T-cell (primary cell): ENCODE data around the gene LAPTM5. TPM values are rescaled to one million over a fixed set of nuclear protein-coding genes. Genes with fewer than 3 reads are reported as not detected.

Source experiments
- ATAC-seq, 4 experiments: fragments of 200-7000 bp in 3 of 4; fragments of 150-1000 bp in 1 of 4; cut with Tn5 transposase; replicated peaks in 1 of 4; 1 replicate in 3 of 4; 2 replicates in 1 of 4; pipeline ENCODE4 v1.10.0; 2021; ENCODE audit warnings: moderate library complexity in 3 of 4, mild to moderate bottlenecking in 2 of 4, moderate number of reproducible peaks in 1 of 4
- CTCF ChIA-PET, 2 donors: fragments of 300-600 bp; sonication (Branson Sonifier 250); formaldehyde crosslinking; loops; one replicate each; lab custom pipeline; 2022; ENCODE audit warnings: antibody characterized with exemption in 2 of 2; lab: Charles Lee
- POLR2A ChIA-PET, 2 donors: fragments of 300-600 bp; sonication (Branson Sonifier 250); formaldehyde crosslinking; loops; one replicate each; lab custom pipeline; 2022; ENCODE audit warnings: antibody characterized with exemption in 2 of 2; lab: Charles Lee
- DNase-seq, 35 experiments: peaks; one replicate each; pipeline versions ENCODE4 v3.0.0 to v3.0.0-alpha.2; 2013 to 2023
- H3K27ac ChIP-seq: one replicate; pipeline ENCODE4 v1.5.1; 2013; ENCODE audit warnings: low read length
- H3K27me3 ChIP-seq, 2 experiments: replicated peaks in 1 of 2; 1 replicate in 1 of 2; 2 replicates in 1 of 2; pipeline versions ENCODE4 v1.6.1 to v1.7.0; 2013; ENCODE audit warnings: low read length in 1 of 2, mixed read lengths in 1 of 2; ENCODE audit not compliant: control insufficient read depth in 2 of 2, insufficient read depth in 2 of 2; ENCODE audit errors: extremely low read depth in 1 of 2
- H3K36me3 ChIP-seq, 2 donors: 1 replicate in 1 of 2; 2 replicates in 1 of 2; pipeline versions ENCODE4 v1.6.1 to v1.7.0; 2013; ENCODE audit warnings: low read length in 1 of 2; ENCODE audit not compliant: control insufficient read depth in 2 of 2, insufficient read depth in 1 of 2; ENCODE audit errors: extremely low read depth in 1 of 2
- H3K4me1 ChIP-seq, 2 experiments: 1 replicate in 1 of 2; 2 replicates in 1 of 2; pipeline versions ENCODE4 v1.6.1 to v1.7.0; 2013; ENCODE audit warnings: low read length in 2 of 2, mixed read lengths in 1 of 2; ENCODE audit not compliant: insufficient read depth in 2 of 2, control insufficient read depth in 1 of 2; ENCODE audit errors: extremely low read depth in 1 of 2
- H3K4me3 ChIP-seq, 2 donors: 1 replicate in 1 of 2; 2 replicates in 1 of 2; pipeline versions ENCODE4 v1.5.1 to v1.7.0; 2013; ENCODE audit warnings: mild to moderate bottlenecking in 2 of 2, low read length in 1 of 2, moderate library complexity in 1 of 2; ENCODE audit not compliant: control insufficient read depth in 1 of 2; ENCODE audit errors: extremely low read depth in 1 of 2
- H3K9me3 ChIP-seq: 2 replicates; pipeline ENCODE4 v1.7.0; 2013
- H3K27ac Mint-ChIP-seq, 2 donors: one replicate each; pipeline ENCODE4 v1.8.0; 2020 to 2021; ENCODE audit warnings: mild to moderate bottlenecking in 2 of 2, mixed read lengths in 2 of 2
- H3K27me3 Mint-ChIP-seq, 2 donors: one replicate each; pipeline ENCODE4 v1.8.0; 2021 to 2022; ENCODE audit warnings: mixed read lengths in 2 of 2
- H3K36me3 Mint-ChIP-seq: one replicate; pipeline ENCODE4 v1.8.0; 2021; ENCODE audit warnings: mixed read lengths
- H3K4me1 Mint-ChIP-seq, 3 donors: one replicate each; pipeline ENCODE4 v1.8.0; 2020 to 2022; ENCODE audit warnings: mixed read lengths in 3 of 3, mild to moderate bottlenecking in 1 of 3
- H3K4me3 Mint-ChIP-seq, 3 donors: one replicate each; pipeline ENCODE4 v1.8.0; 2020 to 2022; ENCODE audit warnings: mild to moderate bottlenecking in 3 of 3, mixed read lengths in 3 of 3, moderate library complexity in 3 of 3
- H3K9me3 Mint-ChIP-seq, 3 donors: one replicate each; pipeline ENCODE4 v1.8.0; 2020 to 2022; ENCODE audit warnings: mixed read lengths in 3 of 3
- WGBS: methylation state at CpG from one replicate; pipeline ENCODE4 v1.1.5; 2013; ENCODE audit warnings: missing lambda C conversion rate; ENCODE audit not compliant: insufficient coverage; 5-methylcytosine and 5-hydroxymethylcytosine counted together
- total RNA-seq, 35 experiments: library from RNA in 6 of 35; stranded (reverse) in 6 of 35; fragments of 120-200 nt in 1 of 35; gene quantifications; one replicate each; pipeline versions ENCODE4 v1.2.1 to v1.2.4 and lab custom pipeline; 2013 to 2026

Gene LAPTM5
- total RNA-seq, 5 donors from 2014 or later (not counting 1 experiment from before 2014, with no cell fraction given), result 529 to 586 (median 559) TPM

DNA sequence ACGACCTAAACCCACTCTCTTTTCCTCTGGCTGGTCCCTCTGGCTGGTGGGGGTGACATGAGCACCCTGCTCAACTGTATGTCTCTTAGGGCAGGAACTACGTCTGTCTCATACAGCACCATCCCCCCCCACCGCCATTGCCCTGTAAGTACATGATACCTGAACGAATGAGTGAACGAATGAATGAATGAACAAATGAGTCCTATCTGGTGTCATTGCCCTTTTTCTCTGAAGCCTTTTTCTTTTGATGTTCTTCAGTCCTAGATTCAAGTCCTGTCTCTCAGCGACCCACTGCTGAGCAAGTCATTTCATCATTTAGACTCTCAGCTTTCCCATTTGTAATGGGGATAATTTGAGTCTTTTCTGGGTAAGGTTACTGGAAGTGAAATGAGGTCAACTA lies 45.0 kb downstream of the LAPTM5 start:
- H3K4me3 ChIP-seq, result no peak overlapping the region
- H3K36me3 ChIP-seq, result no peaks in the 10 kb centered on the region
- Mint-ChIP-seq H3K9me3 (peaks cover 0 to 4% (median 0%) of the 10 kb centered on the region in 3 donors), H3K4me3 (no peak overlapping the region), H3K27me3 (peaks cover 3 to 7% of the 10 kb centered on the region in 2 donors), H3K36me3 (no peaks in the 10 kb centered on the region), H3K27ac (no peak overlapping the region), H3K4me1 (peaks cover 5 to 7% (median 5%) of the 10 kb centered on the region in 3 donors)
- H3K4me1 ChIP-seq, result peaks cover 0 to 4% of the 10 kb centered on the region in 2 experiments
- DNase-seq (no peak), ATAC-seq (no peak)
- no peaks in the 10 kb centered on the region for H3K9me3 ChIP-seq
- peaks cover 0 to 23% of the 10 kb centered on the region in 2 experiments for H3K27me3 ChIP-seq
- WGBS, result 91% methylated on average over 3 of the region's 6 CpGs
- H3K27ac ChIP-seq, result no peak overlapping the region
- ChIA-PET CTCF (no interaction called here), POLR2A (no interaction called here)

DNA sequence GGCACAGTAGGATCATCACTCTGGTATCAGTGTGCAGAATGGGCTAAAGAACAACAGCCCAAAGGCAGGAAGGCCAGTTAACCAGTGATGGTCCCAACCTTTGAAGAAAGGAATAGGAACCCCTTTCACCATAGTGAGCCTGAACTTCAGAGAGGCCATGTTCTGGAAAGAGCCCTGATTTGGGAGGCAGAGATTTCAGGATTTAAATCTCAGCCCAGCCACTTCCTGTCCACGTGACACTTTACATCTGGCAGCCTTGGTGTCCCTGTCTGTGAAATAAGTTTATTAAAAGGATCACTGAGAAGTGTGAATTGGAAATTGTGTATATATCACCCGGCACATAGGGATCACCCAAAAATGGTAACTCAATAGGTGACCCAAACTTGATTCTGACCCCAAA lies 47.2 kb downstream of the LAPTM5 start:
- Histone ChIP-seq H3K4me3 (no peak overlapping the region), H3K27me3 (peaks cover 0 to 32% of the 10 kb centered on the region in 2 experiments), H3K4me1 (no peaks in the 10 kb centered on the region), H3K36me3 (no peaks in the 10 kb centered on the region), H3K9me3 (no peaks in the 10 kb centered on the region), H3K27ac (no peak overlapping the region)
- DNase-seq, result no peak
- H3K36me3 Mint-ChIP-seq, result no peaks in the 10 kb centered on the region
- POLR2A ChIA-PET, result no interaction called here
- ATAC-seq, result no peak
- no peak overlapping the region for H3K4me3 Mint-ChIP-seq
- WGBS, result no CpG with 5 or more reads among the region's 2 CpGs
- H3K27me3 Mint-ChIP-seq, result peaks cover 3 to 11% of the 10 kb centered on the region in 2 donors
- H3K4me1 Mint-ChIP-seq, result peaks cover 0 to 1% (median 0%) of the 10 kb centered on the region in 3 donors
- H3K9me3 Mint-ChIP-seq, result peaks cover 0 to under 1% (median 0%) of the 10 kb centered on the region in 3 donors
- no peak overlapping the region for H3K27ac Mint-ChIP-seq
- CTCF ChIA-PET, result no interaction called here

DNA sequence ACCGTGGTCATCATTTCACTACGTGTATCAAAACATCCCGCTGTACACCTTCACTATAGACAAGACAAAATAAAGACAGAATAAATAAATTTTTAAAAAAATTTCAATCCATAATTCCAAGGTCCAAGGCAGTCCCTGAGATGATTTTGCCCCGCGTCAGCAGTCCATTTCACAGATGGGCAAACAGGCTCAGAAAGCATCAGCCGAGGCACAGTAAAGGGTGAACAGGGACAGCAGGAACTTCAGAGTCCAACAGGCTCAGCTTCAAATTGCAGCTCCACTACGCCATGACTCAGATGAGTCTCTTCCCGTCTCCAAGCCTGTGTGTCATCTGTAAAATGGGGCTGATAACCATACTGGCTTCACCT lies 49.2 kb downstream of the LAPTM5 start:
- WGBS, result 61% methylated on average over 8 of the region's 8 CpGs
- CTCF ChIA-PET, result interaction anchor here in 1 of 2 donors (0.8 kb wide), 1 partner anchor 1526 kb away, joined by 6 read pairs; no protein-coding TSS in a partner anchor
- Histone ChIP-seq H3K36me3 (no peaks in the 10 kb centered on the region), H3K4me3 (no peak overlapping the region), H3K27ac (no peak overlapping the region), H3K9me3 (no peaks in the 10 kb centered on the region), H3K27me3 (peaks cover 0 to 45% of the 10 kb centered on the region in 2 experiments), H3K4me1 (no peaks in the 10 kb centered on the region)
- POLR2A ChIA-PET, result no interaction called here
- Mint-ChIP-seq H3K27ac (no peak overlapping the region), H3K36me3 (no peaks in the 10 kb centered on the region), H3K4me1 (peaks cover 0 to 1% (median 0%) of the 10 kb centered on the region in 3 donors), H3K9me3 (no peaks in the 10 kb centered on the region), H3K4me3 (no peak overlapping the region), H3K27me3 (peaks cover 3 to 12% of the 10 kb centered on the region in 2 donors)
- no peak for ATAC-seq
- no peak for DNase-seq

DNA sequence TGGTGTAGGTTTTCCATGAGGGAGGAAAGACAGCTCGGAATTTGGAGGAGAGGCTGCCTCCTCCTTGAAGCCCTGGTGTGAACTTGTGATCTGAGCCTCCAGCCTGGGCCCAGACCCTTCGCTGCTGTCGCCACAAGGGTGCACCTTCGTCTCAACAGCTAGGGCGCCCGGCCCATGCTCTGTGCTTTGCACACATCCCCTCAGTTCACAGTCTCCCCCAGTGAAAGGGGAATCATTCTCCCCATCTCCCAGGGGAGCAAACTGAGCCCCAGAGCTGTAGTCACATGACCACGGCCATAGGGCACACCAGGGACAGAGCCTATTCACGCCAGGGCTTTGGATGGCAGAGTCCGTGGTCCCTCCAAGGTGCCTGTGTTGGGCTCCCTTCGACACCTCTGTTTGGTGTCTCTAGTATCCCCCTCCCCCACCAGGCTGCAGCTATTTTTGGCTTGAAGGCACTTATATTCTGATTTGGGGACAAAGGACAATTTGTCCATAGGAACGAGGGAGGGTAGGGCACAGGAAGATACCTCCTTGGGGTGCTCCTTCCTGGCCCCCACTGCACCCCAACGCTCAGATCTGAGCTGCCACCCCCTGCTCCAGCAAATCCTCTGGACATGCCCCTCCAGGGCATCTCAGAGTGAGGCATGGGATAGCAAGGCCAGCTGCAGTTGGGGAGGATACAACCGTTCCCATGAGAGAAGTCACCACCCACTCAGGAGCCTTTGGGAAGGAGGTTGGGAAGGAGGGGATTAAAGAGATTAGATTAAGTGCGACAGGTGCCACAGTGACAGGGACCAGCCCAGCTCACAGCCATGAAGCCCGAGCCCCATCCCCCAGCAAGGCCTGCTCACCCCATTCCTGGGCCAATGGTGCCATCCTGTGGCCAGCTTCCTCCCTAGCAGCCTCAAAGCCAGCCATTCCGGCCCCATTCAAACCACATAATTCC lies 49.9 kb downstream of the LAPTM5 start:
- Mint-ChIP-seq H3K36me3 (no peaks in the 10 kb centered on the region), H3K4me1 (peaks cover 0 to 1% (median 0%) of the 10 kb centered on the region in 3 donors), H3K4me3 (no peak overlapping the region), H3K9me3 (no peaks in the 10 kb centered on the region), H3K27ac (no peak overlapping the region), H3K27me3 (peaks cover 3 to 12% of the 10 kb centered on the region in 2 donors)
- Histone ChIP-seq H3K27ac (no peak overlapping the region), H3K36me3 (no peaks in the 10 kb centered on the region), H3K9me3 (no peaks in the 10 kb centered on the region), H3K4me1 (no peaks in the 10 kb centered on the region), H3K4me3 (no peak overlapping the region), H3K27me3 (peaks cover 0 to 45% of the 10 kb centered on the region in 2 experiments)
- ChIA-PET CTCF (interaction anchor here (0.5 to 0.9 kb wide), 3 partner anchors 72 to 1525 kb away, joined by 5 to 6 read pairs (median 5); no protein-coding TSS in a partner anchor), POLR2A (no interaction called here)
- DNase-seq, result peak in 30 of 35 experiments; percentile 26 to 70 (median 50)
- 63% methylated on average over 12 of the region's 16 CpGs for WGBS
- ATAC-seq, result peak; percentile 70 to 84 (median 80)

DNA sequence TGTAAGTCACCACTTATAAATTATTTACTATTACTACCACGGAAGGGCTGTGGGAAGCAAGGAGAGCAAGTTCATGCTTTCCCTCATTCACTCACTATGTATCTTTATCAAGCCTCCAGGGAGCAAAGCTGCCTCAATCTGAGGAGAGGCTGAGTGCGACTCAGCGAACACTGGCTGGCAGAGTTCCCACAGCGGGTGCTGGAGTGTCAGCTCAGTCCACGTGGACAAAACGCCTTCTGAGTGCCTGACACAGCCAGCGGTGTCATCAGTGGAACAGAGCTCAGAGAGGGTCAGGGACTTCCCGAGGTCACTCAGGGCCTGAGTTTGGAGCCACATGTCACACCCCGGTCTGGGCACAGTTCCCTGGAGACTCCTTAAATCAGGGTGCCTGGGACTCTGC lies 51.0 kb downstream of the LAPTM5 start:
- WGBS, result 39% methylated on average over 8 of the region's 9 CpGs
- ChIA-PET POLR2A (no interaction called here), CTCF (interaction anchor here in 1 of 2 donors (0.6 kb wide), 1 partner anchor 699 kb away, joined by 3 read pairs; no protein-coding TSS in a partner anchor)
- Histone ChIP-seq H3K27me3 (peaks cover 0 to 42% of the 10 kb centered on the region in 2 experiments), H3K36me3 (no peaks in the 10 kb centered on the region), H3K4me3 (no peak overlapping the region), H3K4me1 (no peaks in the 10 kb centered on the region), H3K27ac (no peak overlapping the region), H3K9me3 (no peaks in the 10 kb centered on the region)
- peaks cover 3 to 7% of the 10 kb centered on the region in 2 donors for H3K27me3 Mint-ChIP-seq
- no peaks in the 10 kb centered on the region for H3K36me3 Mint-ChIP-seq
- DNase-seq (no peak), ATAC-seq (no peak)
- H3K27ac Mint-ChIP-seq, result no peak overlapping the region
- H3K9me3 Mint-ChIP-seq, result no peaks in the 10 kb centered on the region
- peaks cover 0 to 1% (median 0%) of the 10 kb centered on the region in 3 donors for H3K4me1 Mint-ChIP-seq
- H3K4me3 Mint-ChIP-seq, result no peak overlapping the region

DNA sequence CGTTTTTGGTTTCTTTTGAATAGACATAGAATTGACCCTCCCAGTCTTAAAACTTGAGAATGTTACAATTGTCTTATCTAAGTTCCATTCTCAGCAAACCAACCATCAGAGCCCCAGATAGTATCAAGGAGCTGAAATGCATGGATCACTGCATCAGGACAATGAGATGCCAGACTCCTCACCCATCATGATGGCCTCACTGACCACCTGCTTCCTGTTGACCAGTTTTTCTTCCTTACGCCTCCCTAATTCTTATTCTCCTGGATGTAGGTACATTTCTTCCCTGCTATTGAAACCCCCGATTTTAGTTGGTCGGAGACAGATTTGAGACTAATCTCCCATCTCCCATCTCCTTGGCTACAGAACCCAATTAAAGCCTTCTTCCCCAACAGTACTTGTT lies 51.9 kb downstream of the LAPTM5 start:
- no peaks in the 10 kb centered on the region for H3K36me3 ChIP-seq
- Mint-ChIP-seq H3K4me1 (peaks cover 0 to 1% (median 0%) of the 10 kb centered on the region in 3 donors), H3K9me3 (no peaks in the 10 kb centered on the region), H3K27ac (no peak overlapping the region), H3K36me3 (no peaks in the 10 kb centered on the region), H3K4me3 (no peak overlapping the region), H3K27me3 (peaks cover 3 to 7% of the 10 kb centered on the region in 2 donors)
- CTCF ChIA-PET, result no interaction called here
- H3K9me3 ChIP-seq, result no peaks in the 10 kb centered on the region
- no peaks in the 10 kb centered on the region for H3K4me1 ChIP-seq
- H3K27me3 ChIP-seq, result peaks cover 0 to 42% of the 10 kb centered on the region in 2 experiments
- POLR2A ChIA-PET, result no interaction called here
- H3K27ac ChIP-seq, result no peak overlapping the region
- no peak for DNase-seq
- no peak overlapping the region for H3K4me3 ChIP-seq
- ATAC-seq, result no peak
- 63% methylated on average over 4 of the region's 4 CpGs for WGBS
